Tibial nerve (tissue), 4 donors: ENCODE data around the gene LIPH. TPM values are rescaled to one million over a fixed set of nuclear protein-coding genes. Genes with fewer than 3 reads are reported as not detected.
"Not testable (repeated sequence)": the region's sequence is repeated elsewhere in the genome, so short reads cannot be mapped to it uniquely, and the experiment has no call there.

Source experiments
- DNase-seq, 2 donors: peaks; one replicate each; pipeline ENCODE4 v3.0.0-alpha.2; 2019; ENCODE audit warnings: low spot score in 2 of 2
- H3K27ac ChIP-seq, 4 donors: fragments of 200-600 bp; sonication (generic) in 3 of 4; one replicate each; pipeline ENCODE4 v1.5.1; 2017 to 2019; ENCODE audit warnings: mild to moderate bottlenecking in 1 of 4
- H3K27me3 ChIP-seq, 2 donors: fragments of 200-600 bp; sonication (generic) in 1 of 2; one replicate each; pipeline versions ENCODE4 v1.5.1 to v1.6.0; 2017 to 2019
- H3K36me3 ChIP-seq, 3 donors: fragments of 200-600 bp; sonication (generic); one replicate each; pipeline ENCODE4 v1.5.1; 2018 to 2019
- H3K4me1 ChIP-seq, 4 donors: fragments of 200-600 bp; sonication (generic) in 3 of 4; one replicate each; pipeline ENCODE4 v1.5.1; 2017 to 2019
- H3K4me3 ChIP-seq, 4 donors: fragments of 200-600 bp; sonication (generic) in 3 of 4; one replicate each; pipeline ENCODE4 v1.5.1; 2017 to 2019; ENCODE audit warnings: mild to moderate bottlenecking in 1 of 4, moderate library complexity in 1 of 4
- H3K9me3 ChIP-seq, 4 donors: fragments of 200-600 bp; sonication (generic) in 3 of 4; one replicate each; pipeline ENCODE4 v1.5.1; 2017 to 2019
- CTCF ChIP-seq, 5 experiments: fragments of 200-600 bp in 3 of 5; fragments of 450-650 bp in 2 of 5; sonication (generic) in 3 of 5; IDR thresholded peaks; one replicate each; pipeline ENCODE4 v1.5.1; 2016 to 2019; ENCODE audit warnings: antibody characterized with exemption in 5 of 5, mild to moderate bottlenecking in 3 of 5, moderate library complexity in 2 of 5
- EP300 ChIP-seq, 2 donors: sonication (generic); formaldehyde crosslinking; IDR thresholded peaks; one replicate each; pipeline ENCODE4 v1.6.1; 2017; ENCODE audit warnings: antibody characterized with exemption in 2 of 2, mild to moderate bottlenecking in 1 of 2
- POLR2A ChIP-seq, 2 donors: fragments of 450-650 bp; IDR thresholded peaks; one replicate each; pipeline ENCODE4 v1.6.1; 2017; ENCODE audit warnings: antibody characterized with exemption in 2 of 2, mild to moderate bottlenecking in 2 of 2, moderate library complexity in 2 of 2
- WGBS, 2 donors: methylation state at CpG; one replicate each; pipeline ENCODE4 v1.1.5; 2018; 5-methylcytosine and 5-hydroxymethylcytosine counted together
- total RNA-seq, 4 donors: library from RNA; depleted of rRNA; stranded (reverse); fragments of >200 nt; gene quantifications; one replicate each; pipeline ENCODE4 v1.1.0, GENCODE V29; 2016

Gene LIPH
- total RNA-seq, 4 donors from 2014 or later = 0.20 to 0.30 (median 0.21) TPM; not detected in 1

GRCh38 chr3:185470323-185470722, 82.1 kb downstream of the LIPH start:
- 63 to 83% methylated on average over 3 of the region's 3 CpGs for WGBS, 2 donors
- Histone ChIP-seq H3K27ac (no peak overlapping the region), H3K4me1 (no peaks in the 10 kb centered on the region), H3K9me3 (no peaks in the 10 kb centered on the region), H3K36me3 (peaks cover 0 to 79% (median 0%) of the 10 kb centered on the region in 3 donors), H3K27me3 (no peaks in the 10 kb centered on the region), H3K4me3 (no peak overlapping the region)
- no peak for DNase-seq
- no peak for TF ChIP-seq POLR2A (IDR thresholded peaks at IDR 0.05)
- no peak for TF ChIP-seq EP300 (IDR thresholded peaks at IDR 0.05)
- TF ChIP-seq CTCF (IDR thresholded peaks at IDR 0.05) = no peak

- 25 to 46% methylated on average over 3 of the region's 3 CpGs for WGBS, 2 donors
- H3K9me3 ChIP-seq = no peaks in the 10 kb centered on the region
- H3K4me3 ChIP-seq = no peak overlapping the region
- no peak for DNase-seq
- H3K36me3 ChIP-seq = peaks cover 0 to 79% (median 0%) of the 10 kb centered on the region in 3 donors
- no peak for TF ChIP-seq CTCF (IDR thresholded peaks at IDR 0.05)
- TF ChIP-seq POLR2A (IDR thresholded peaks at IDR 0.05) = no peak
- TF ChIP-seq EP300 (IDR thresholded peaks at IDR 0.05) = no peak
- no peaks in the 10 kb centered on the region for H3K4me1 ChIP-seq
- H3K27me3 ChIP-seq = no peaks in the 10 kb centered on the region
- H3K27ac ChIP-seq = no peak overlapping the region
Measured at GRCh38 chr3:185469542-185469941, 82.8 kb downstream of the LIPH start.

- H3K4me1 ChIP-seq, H3K27ac ChIP-seq, H3K4me3 ChIP-seq, H3K9me3 ChIP-seq, DNase-seq, H3K27me3 ChIP-seq: not testable (repeated sequence)
- 90 to 95% methylated on average over 5 of the region's 5 CpGs for WGBS, 2 donors
- H3K36me3 ChIP-seq = peaks cover 0 to 70% (median 0%) of the 10 kb centered on the region in 3 donors
Measured at GRCh38 chr3:185466123-185466522, 86.3 kb downstream of the LIPH start.

- Histone ChIP-seq H3K9me3 (no peaks in the 10 kb centered on the region), H3K27ac (no peak overlapping the region), H3K36me3 (peaks cover 0 to 68% (median 0%) of the 10 kb centered on the region in 3 donors), H3K4me1 (no peaks in the 10 kb centered on the region), H3K4me3 (no peak overlapping the region), H3K27me3 (no peaks in the 10 kb centered on the region)
- TF ChIP-seq CTCF (IDR thresholded peaks at IDR 0.05) (no peak), POLR2A (IDR thresholded peaks at IDR 0.05) (no peak), EP300 (IDR thresholded peaks at IDR 0.05) (no peak)
- DNase-seq = no peak
- 93 to 96% methylated on average over 9 of the region's 9 CpGs for WGBS, 2 donors
Measured at GRCh38 chr3:185465471-185465870, 86.9 kb downstream of the LIPH start.

GRCh38 chr3:185460719-185461350, 91.6 kb downstream of the LIPH start:
- DNase-seq = no peak
- Histone ChIP-seq H3K4me1 (no peaks in the 10 kb centered on the region), H3K9me3 (no peaks in the 10 kb centered on the region), H3K36me3 (peaks cover 0 to 38% (median 0%) of the 10 kb centered on the region in 3 donors), H3K4me3 (no peak overlapping the region), H3K27ac (no peak overlapping the region), H3K27me3 (no peaks in the 10 kb centered on the region)
- WGBS, 2 donors = 55 to 59% methylated on average over 6 of the region's 6 CpGs
- TF ChIP-seq EP300 (IDR thresholded peaks at IDR 0.05) (no peak), CTCF (IDR thresholded peaks at IDR 0.05) (no peak), POLR2A (IDR thresholded peaks at IDR 0.05) (no peak)
